SJCRH30 (cell line): ENCODE results near the gene CFAP43. TPM values are rescaled to one million over a fixed set of nuclear protein-coding genes. Genes with fewer than 3 reads are reported as not detected.
"Not testable (repeated sequence)": the region's sequence is repeated elsewhere in the genome, so short reads cannot be mapped to it uniquely, and the experiment has no call there.

ENCODE experiments used
- DNase-seq, 2 experiments: peaks; one replicate each; pipeline ENCODE4 v3.0.0-alpha.2; 2015 to 2020
- H3K27ac ChIP-seq: fragments of 250-450 bp; sonication (Bioruptor Pico); 2 replicates; pipeline ENCODE4 v1.5.1; 2020; ENCODE audit warnings: mild to moderate bottlenecking, moderate library complexity
- H3K27me3 ChIP-seq: fragments of 250-450 bp; sonication (Bioruptor Pico); 2 replicates; pipeline ENCODE4 v1.5.1; 2020; ENCODE audit warnings: mild to moderate bottlenecking, moderate library complexity
- H3K36me3 ChIP-seq: fragments of 250-450 bp; sonication (Bioruptor Pico); 2 replicates; pipeline ENCODE4 v1.5.1; 2020; ENCODE audit warnings: mild to moderate bottlenecking, moderate library complexity
- H3K4me1 ChIP-seq: fragments of 250-450 bp; sonication (Bioruptor Pico); 2 replicates; pipeline ENCODE4 v1.5.1; 2020; ENCODE audit warnings: mild to moderate bottlenecking, moderate library complexity
- H3K4me3 ChIP-seq: fragments of 250-450 bp; sonication (Bioruptor Pico); 2 replicates; pipeline ENCODE4 v1.5.1; 2020; ENCODE audit warnings: mild to moderate bottlenecking, moderate library complexity
- H3K9me3 ChIP-seq: fragments of 250-450 bp; sonication (Bioruptor Pico); replicated peaks from 2 replicates; pipeline ENCODE4 v1.5.1; 2020; ENCODE audit warnings: mild to moderate bottlenecking, moderate library complexity
- total RNA-seq: library from RNA; depleted of rRNA; stranded (reverse); fragments of >200 nt; shearing (Covaris generic); gene quantifications from 2 replicates; pipeline ENCODE4 v1.2.3, GENCODE V29; 2014

CFAP43 gene
- total RNA-seq, 1 experiment from 2014 or later, result not detected

DNA sequence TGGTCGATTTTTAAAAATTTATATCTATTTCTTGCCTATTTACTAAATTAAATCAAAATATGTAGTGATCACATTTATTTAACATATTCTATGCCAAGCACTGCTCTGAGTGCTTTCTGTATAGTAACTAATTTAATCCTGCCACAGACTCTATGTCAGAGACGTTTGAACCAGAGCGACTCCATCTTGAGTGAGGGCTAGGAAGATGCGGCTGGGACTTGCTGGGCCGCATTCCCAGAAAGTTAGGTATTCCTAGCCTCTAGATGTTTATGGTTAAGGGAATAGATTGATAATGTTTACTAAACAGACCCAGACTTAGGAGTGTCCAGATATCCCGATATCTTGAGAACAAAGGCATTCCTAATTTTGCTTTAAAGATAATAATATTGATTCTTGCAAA is 19.3 kb upstream of the CFAP43 start:
- Histone ChIP-seq H3K27me3 (no peaks in the 10 kb centered on the region), H3K9me3 (no peaks in the 10 kb centered on the region), H3K4me1 (no peaks in the 10 kb centered on the region), H3K36me3 (no peaks in the 10 kb centered on the region), H3K4me3 (no peak overlapping the region), H3K27ac (no peak overlapping the region)
- no peak for DNase-seq

DNA sequence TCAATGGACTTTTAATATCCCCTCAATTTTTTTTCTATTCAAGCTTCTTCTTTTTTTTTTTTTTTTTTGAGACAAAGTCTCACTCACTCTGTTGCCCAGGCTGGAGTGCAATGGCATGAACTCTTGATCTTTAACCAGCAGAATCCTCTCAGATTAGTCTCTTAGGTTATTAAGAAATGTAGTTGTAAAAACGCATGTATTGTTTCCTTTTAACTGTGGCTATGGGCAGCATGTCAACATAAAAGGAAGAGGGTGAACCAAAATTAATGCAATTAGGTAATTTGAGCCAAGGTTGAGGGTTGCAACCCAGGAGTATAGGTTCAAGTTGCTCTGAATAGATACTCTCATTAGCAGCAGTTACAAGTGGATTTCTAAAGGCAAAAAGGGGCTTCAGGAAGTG is 18.2 kb upstream of the CFAP43 start:
- H3K27ac ChIP-seq, result no peak overlapping the region
- H3K27me3 ChIP-seq, result no peaks in the 10 kb centered on the region
- H3K9me3 ChIP-seq, result no peaks in the 10 kb centered on the region
- no peaks in the 10 kb centered on the region for H3K36me3 ChIP-seq
- H3K4me1 ChIP-seq, result no peaks in the 10 kb centered on the region
- DNase-seq, result no peak
- no peak overlapping the region for H3K4me3 ChIP-seq

DNA sequence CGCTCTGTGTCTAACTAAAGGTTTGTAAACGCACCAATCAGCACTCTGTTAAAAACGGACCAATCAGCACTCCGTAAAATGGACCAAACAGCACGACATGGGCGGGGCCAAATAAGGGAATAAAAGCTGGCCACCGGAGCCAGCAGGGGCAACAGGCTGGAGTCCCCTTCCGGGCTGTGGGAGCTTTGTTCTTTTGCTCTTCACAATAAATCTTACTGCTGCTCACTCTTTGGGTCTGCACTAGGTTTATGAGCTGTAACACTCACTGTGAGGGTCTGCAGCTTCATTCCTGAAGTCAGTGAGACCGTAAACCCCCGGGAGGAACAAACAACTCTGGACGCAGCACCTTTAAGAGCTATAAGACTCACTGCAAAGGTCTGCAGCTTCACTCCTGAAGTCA is 16.8 kb upstream of the CFAP43 start:
- H3K9me3 ChIP-seq, DNase-seq, H3K36me3 ChIP-seq, H3K27ac ChIP-seq, H3K27me3 ChIP-seq, H3K4me1 ChIP-seq, H3K4me3 ChIP-seq: not testable (repeated sequence)

DNA sequence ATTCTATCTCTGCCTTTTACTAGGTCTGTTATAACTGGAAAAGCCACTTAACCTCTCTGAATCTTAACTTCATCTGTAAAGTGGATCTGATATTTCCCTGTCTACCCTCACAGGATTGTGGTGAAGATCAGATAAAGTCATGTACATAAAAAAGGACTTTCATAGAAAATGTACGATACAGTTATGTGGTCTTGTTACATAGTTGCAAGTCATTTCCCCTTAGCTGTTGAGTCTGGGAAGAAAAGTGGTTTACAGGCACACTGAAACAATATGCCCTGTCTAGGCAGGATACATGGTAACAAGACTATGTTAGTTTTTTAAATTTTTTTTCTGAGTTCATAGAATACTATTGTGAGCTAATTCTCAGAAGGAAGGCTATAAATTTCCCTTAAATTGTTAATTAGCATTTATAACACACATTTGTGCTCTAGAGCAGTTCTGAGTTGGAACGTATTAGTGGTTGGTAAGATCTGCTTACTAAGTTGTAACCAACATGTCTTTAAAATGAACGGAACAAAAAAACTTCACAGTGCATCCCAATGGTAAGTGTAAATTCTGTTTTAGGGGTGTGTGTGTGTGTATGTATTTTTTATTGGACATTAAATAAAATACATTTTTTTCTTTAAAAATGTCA is 15.5 kb upstream of the CFAP43 start:
- 0 out of 2 replicates have a peak, but pooled peaks cover 3% of the 10 kb centered on the region for H3K27me3 ChIP-seq
- H3K4me3 ChIP-seq, result no peak overlapping the region
- DNase-seq, result no peak
- no peak overlapping the region for H3K27ac ChIP-seq
- no peaks in the 10 kb centered on the region for H3K36me3 ChIP-seq
- no peaks in the 10 kb centered on the region; the same call in 1 of the 2 replicates for H3K4me1 ChIP-seq
- no peaks in the 10 kb centered on the region for H3K9me3 ChIP-seq

DNA sequence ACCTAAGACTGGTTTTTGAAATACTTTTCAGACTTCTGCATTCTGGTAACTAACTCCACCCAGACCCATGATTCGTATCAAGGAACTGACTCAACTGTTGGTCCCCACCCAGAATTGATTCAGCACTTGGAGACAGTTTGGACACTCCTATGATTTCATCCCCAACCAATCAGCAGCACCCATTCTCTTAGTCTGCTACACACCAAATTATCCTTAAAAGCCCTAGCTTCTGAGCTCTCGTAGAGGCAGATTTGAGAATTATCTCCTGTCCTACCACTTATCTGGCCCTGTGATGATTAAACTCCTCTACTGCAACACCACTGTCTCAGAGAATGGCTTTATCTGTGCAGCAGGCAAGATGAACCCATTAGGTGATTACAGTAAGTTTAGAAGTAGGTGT is 14.8 kb upstream of the CFAP43 start:
- no peak for DNase-seq
- Histone ChIP-seq H3K9me3 (no peaks in the 10 kb centered on the region), H3K27me3 (0 out of 2 replicates have a peak, but pooled peaks cover 5% of the 10 kb centered on the region), H3K36me3 (no peaks in the 10 kb centered on the region), H3K4me3 (no peak overlapping the region), H3K27ac (no peak overlapping the region), H3K4me1 (no peaks in the 10 kb centered on the region; the same call in 1 of the 2 replicates)

DNA sequence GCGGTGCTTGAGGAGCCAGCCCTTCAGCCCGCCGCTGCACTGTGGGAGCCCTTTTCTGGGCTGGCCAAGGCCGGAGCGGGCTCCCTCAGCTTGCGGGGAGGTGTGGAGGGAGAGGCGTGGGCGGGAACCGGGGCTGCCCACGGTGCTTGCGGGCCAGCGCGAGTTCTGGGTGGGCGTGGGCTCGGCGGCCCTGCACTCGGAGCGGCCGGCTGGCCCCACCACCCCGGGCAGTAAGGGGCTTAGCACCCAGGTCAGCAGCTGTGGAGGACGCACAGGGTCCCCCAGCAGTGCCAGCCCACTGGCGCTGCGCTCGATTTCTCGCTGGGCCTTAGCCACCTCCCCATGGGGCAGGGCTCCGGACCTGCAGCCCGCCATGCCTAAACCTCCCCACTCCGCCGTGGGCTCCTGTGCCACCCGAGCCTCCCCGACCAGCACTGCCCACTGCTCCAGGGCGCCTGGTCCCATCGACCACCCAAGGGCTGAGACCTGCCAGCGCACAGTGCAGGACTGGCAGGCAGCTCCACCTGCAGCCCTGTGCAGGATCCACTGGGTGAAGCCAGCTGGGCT is 13.0 kb upstream of the CFAP43 start:
- DNase-seq, result no peak
- H3K27ac ChIP-seq, result no peak overlapping the region
- H3K4me3 ChIP-seq, result no peak overlapping the region
- H3K9me3 ChIP-seq, result no peaks in the 10 kb centered on the region
- peaks cover 8% of the 10 kb centered on the region; the same call in 1 of the 2 replicates for H3K27me3 ChIP-seq
- H3K4me1 ChIP-seq, result no peaks in the 10 kb centered on the region; the same call in 1 of the 2 replicates
- H3K36me3 ChIP-seq, result no peaks in the 10 kb centered on the region

DNA sequence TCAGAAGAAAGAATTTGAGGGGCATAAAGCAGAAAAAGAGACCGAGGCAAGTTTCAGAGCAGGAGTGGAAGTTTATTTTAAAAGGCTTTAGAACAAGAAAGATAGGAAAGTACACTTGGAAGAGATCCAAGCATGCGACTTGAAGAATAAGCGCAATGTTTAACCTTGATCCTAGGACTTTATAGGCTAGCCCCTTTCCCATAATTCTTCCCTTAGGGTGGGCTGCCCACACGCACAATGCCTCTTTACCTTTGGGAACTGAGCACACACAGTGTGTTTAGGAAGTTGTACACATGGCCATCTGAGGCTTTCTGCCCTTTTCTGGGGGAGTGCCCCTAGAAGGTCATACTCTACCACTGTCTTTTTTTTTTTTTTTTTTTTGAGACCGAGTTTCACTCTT is 11.3 kb upstream of the CFAP43 start:
- Histone ChIP-seq H3K27me3 (peaks cover 16% of the 10 kb centered on the region; the same call in 1 of the 2 replicates), H3K9me3 (no peaks in the 10 kb centered on the region), H3K36me3 (no peaks in the 10 kb centered on the region), H3K4me1 (no peaks in the 10 kb centered on the region; the same call in 1 of the 2 replicates), H3K27ac (no peak overlapping the region), H3K4me3 (no peak overlapping the region)
- peak in 1 of 2 experiments; percentile 13 for DNase-seq

DNA sequence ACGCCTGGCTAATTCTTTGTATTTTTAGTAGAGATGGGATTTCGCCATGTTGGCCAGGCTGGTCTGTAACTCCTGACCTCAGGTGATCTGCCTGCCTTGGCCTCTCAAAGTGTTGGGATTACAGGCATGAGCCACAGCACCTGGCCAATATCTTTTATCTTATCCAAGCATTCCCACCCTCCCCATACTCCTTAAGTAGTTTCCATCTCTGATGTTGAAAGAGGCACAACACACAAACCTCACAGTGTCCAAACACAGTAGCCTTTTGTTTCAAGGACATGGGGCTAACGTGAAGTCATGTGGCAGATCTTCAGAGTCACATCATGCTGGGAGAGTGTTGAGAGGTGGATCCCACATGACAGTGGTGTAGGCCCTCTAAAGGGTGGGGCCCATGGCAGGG is 10.8 kb upstream of the CFAP43 start:
- peak in 1 of 2 experiments; percentile 25 for DNase-seq
- H3K27ac ChIP-seq, H3K36me3 ChIP-seq, H3K4me1 ChIP-seq, H3K4me3 ChIP-seq, H3K9me3 ChIP-seq: not testable (repeated sequence)
- H3K27me3 ChIP-seq, result peaks cover 16% of the 10 kb centered on the region; the same call in 1 of the 2 replicates

DNA sequence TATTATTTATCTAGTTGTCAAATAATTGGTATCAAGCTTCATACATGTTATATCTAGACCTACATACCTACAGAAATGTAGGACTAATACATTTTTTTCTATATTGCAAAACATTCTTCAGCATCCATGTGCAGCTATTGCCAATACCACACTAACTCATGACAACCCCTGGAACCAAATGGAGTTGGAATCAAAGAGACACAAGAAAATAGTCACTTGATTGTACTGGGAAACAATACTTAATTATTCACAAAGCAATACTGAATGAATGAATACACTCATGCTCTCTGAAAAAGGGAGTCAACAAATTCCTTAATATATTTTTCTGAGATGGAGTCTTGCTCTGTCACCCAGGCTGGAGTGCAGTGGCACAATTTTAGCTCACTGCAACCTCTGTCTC is 10.4 kb upstream of the CFAP43 start:
- Histone ChIP-seq H3K27ac (no peak overlapping the region), H3K4me3 (no peak overlapping the region), H3K4me1 (no peaks in the 10 kb centered on the region; the same call in 1 of the 2 replicates), H3K36me3 (no peaks in the 10 kb centered on the region), H3K27me3 (peaks cover 16% of the 10 kb centered on the region; the same call in 1 of the 2 replicates), H3K9me3 (no peaks in the 10 kb centered on the region)
- DNase-seq, result no peak

DNA sequence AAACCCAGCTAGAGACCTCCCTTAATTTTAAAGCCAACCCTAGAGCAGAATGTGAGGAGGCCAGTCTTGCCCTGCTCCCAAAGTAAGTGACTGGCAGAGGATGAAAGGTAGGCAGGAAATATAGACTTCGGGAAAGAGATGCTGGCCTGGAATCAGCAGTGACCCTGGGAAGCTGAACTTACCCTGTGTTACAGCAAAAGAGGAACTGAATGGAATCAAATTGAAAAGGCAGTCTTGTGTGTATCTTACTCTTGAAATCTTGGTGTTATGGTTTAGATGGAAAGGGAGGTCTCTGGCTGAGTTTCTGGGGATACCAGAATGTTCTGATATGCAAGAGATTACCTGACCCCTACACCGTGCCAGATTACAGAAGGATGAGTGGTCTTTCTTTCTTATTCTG is 7.9 kb upstream of the CFAP43 start:
- H3K4me3 ChIP-seq, result no peak overlapping the region
- H3K27ac ChIP-seq, result no peak overlapping the region
- H3K36me3 ChIP-seq, result no peaks in the 10 kb centered on the region
- H3K4me1 ChIP-seq, result no peaks in the 10 kb centered on the region; the same call in 1 of the 2 replicates
- H3K27me3 ChIP-seq, result peaks cover 16% of the 10 kb centered on the region; the same call in 1 of the 2 replicates
- no peaks in the 10 kb centered on the region; the same call in 1 of the 2 replicates for H3K9me3 ChIP-seq
- no peak for DNase-seq

DNA sequence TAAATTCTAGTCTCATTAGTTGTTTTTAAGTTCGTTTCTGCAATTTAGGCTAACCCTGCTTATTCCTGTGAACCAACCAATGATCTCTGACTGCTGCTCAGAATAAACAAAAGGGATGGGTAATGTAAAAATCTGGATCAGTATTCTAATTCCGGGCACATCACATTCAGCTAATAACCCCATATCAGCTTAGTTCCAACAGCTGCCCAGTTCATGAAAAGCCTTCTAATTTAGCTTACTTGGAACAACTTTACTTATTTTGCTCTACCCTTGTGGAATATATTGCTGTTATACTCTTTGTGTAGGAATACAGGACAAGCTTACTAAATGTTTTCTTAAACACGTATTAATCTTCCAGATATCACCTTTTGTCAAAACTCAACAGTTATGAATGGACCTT is 3.6 kb upstream of the CFAP43 start:
- no peak for DNase-seq
- no peaks in the 10 kb centered on the region; the same call in 1 of the 2 replicates for H3K9me3 ChIP-seq
- no peaks in the 10 kb centered on the region for H3K36me3 ChIP-seq
- peaks cover 11% of the 10 kb centered on the region; the same call in 1 of the 2 replicates for H3K27me3 ChIP-seq
- H3K4me3 ChIP-seq, result no peak overlapping the region
- H3K4me1 ChIP-seq, result no peaks in the 10 kb centered on the region
- H3K27ac ChIP-seq, result no peak overlapping the region

DNA sequence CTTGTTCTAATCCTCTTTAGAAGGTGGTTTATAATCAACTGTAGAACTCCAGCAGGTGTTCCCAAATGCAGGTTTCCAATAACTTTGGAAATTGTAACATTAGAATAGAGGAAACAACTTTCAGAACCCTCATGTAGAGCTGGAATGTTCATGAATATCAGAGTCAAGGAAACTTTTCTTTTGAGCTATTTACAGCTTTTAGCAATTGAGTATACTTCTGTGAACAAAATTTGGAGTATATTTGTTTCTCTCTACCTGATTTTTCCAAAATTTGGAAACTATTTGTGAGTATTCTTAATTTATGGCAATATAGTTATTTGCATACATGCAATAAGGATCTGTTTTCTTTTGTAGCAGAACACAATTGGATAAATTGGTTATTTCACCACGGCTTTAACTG is 2.8 kb upstream of the CFAP43 start:
- Histone ChIP-seq H3K36me3 (no peaks in the 10 kb centered on the region), H3K4me1 (no peaks in the 10 kb centered on the region), H3K27ac (no peak overlapping the region), H3K4me3 (no peak overlapping the region), H3K9me3 (no peaks in the 10 kb centered on the region; the same call in 1 of the 2 replicates), H3K27me3 (peaks cover 6% of the 10 kb centered on the region; the same call in 1 of the 2 replicates)
- DNase-seq, result no peak

DNA sequence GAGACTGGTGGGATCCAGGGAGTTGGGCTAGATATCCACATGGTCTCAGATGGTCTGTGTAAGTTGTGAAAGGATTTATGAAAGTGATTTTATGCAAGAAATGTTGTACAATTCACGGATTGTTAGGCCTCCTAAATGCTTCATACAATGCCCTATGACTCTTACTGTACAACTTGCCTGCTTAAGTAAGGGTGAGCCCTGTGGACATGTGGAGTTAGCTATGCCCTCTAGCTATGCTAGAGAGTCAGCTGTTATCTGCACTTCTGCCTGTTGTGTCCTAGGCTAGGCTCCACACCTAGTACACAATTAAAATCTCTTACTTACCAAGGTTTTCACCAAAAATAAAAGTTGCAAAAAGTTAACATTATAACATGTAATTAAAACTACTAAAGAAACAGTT is 1.7 kb upstream of the CFAP43 start:
- no peak for DNase-seq
- no peak overlapping the region for H3K27ac ChIP-seq
- no peaks in the 10 kb centered on the region for H3K27me3 ChIP-seq
- H3K36me3 ChIP-seq, result no peaks in the 10 kb centered on the region
- H3K9me3 ChIP-seq, result no peaks in the 10 kb centered on the region; the same call in 1 of the 2 replicates
- no peak overlapping the region for H3K4me3 ChIP-seq
- no peaks in the 10 kb centered on the region for H3K4me1 ChIP-seq

DNA sequence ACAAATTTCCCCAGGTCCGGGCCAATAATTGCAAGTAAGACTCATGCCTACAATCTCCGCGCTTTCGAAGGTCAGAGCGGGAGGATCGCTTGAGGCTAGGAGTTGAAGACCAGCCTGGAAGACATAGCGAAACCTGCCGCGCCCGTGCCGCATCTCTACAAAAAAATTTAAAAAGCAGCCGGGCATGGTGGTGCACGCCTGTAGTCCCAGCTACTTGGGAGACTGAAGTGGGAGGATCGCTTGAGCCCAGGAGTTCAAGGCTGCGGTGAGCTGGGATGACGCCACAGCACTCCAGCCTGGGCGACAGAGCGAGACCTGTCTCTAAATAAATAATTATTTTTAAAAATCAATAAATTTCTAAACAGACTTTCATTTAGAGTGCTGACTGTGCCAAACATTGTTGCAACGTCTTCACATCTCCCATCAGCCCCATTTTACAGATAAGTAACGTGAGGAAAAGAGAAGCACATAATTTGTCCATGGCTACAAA is 494 bp upstream of the CFAP43 start:
- H3K27ac ChIP-seq, result no peak overlapping the region
- no peaks in the 10 kb centered on the region for H3K36me3 ChIP-seq
- H3K4me1 ChIP-seq, result no peaks in the 10 kb centered on the region
- H3K4me3 ChIP-seq, result peak overlapping the region; percentile 71
- H3K9me3 ChIP-seq, result no peaks in the 10 kb centered on the region; the same call in 1 of the 2 replicates
- H3K27me3 ChIP-seq, result no peaks in the 10 kb centered on the region
- no peak for DNase-seq

DNA sequence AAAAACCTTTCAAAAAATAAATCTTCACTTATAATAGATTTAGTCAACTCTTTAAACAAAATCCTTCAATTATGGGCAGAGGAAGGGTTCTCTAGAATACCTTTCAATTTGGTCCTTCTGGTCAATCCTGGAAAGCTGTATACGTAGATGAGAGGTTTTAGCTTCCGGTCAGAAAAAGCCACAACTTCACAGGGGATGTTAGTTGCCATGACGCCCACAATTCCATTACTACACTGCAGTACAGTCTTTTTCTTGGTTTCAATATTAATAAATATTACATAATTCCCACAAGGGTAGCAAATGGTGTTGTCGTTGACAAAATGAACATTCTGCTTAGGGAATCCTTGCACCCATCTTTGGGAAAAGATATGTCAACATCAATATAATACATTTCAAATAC is 1.7 kb downstream of the CFAP43 start:
- Histone ChIP-seq H3K4me1 (no peaks in the 10 kb centered on the region), H3K27ac (no peak overlapping the region), H3K4me3 (no peak overlapping the region), H3K27me3 (no peaks in the 10 kb centered on the region), H3K9me3 (no peaks in the 10 kb centered on the region; the same call in 1 of the 2 replicates), H3K36me3 (no peaks in the 10 kb centered on the region)
- DNase-seq, result no peak
